ENCODE results near the gene CARMIL3.

CARMIL3 gene

DNA sequence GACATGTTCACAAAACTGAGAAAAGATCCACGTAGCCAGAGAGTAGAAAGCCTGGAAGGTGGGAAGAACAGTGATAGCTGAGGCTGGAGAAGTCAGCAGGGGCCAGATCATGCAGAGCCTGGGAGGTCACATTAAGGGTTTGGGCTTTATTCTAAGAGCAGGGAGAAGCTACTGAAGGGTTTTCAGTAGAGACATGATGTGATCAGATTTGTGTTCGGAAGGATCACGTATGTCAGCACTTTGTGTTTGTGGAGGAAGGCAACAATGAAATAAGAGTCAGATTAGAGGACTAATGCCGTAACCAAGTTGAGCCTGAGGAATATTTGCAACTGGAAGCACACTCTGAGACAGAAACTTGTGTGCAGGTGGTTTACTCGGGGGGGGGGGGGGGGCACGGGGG, 38.1 kb downstream of the CARMIL3 start:
- H3K27me3 ChIP-seq (ENCODE audit: insufficient read depth, low read depth), result no peaks in the 10 kb centered on the region
- peaks cover 4% of the 10 kb centered on the region; the same call in 1 of the 2 replicates for H3K79me2 ChIP-seq (ENCODE audit: insufficient read depth, low read depth)
- TF ChIP-seq, protein P1, sequence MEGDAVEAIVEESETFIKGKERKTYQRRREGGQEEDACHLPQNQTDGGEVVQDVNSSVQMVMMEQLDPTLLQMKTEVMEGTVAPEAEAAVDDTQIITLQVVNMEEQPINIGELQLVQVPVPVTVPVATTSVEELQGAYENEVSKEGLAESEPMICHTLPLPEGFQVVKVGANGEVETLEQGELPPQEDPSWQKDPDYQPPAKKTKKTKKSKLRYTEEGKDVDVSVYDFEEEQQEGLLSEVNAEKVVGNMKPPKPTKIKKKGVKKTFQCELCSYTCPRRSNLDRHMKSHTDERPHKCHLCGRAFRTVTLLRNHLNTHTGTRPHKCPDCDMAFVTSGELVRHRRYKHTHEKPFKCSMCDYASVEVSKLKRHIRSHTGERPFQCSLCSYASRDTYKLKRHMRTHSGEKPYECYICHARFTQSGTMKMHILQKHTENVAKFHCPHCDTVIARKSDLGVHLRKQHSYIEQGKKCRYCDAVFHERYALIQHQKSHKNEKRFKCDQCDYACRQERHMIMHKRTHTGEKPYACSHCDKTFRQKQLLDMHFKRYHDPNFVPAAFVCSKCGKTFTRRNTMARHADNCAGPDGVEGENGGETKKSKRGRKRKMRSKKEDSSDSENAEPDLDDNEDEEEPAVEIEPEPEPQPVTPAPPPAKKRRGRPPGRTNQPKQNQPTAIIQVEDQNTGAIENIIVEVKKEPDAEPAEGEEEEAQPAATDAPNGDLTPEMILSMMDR (conservative IDR thresholded peaks at IDR 0.05; ENCODE audit: low read depth, low read length), result no peak
- no peak overlapping the region for H2AFZ ChIP-seq (ENCODE audit: low read depth)
- no peak overlapping the region for H3K27ac ChIP-seq
- peaks cover 16% of the 10 kb centered on the region for H3K4me1 ChIP-seq (ENCODE audit: low read depth, poor library complexity, severe bottlenecking)
- no peak overlapping the region for H3K4me3 ChIP-seq (IDR thresholded peaks at IDR 0.05; ENCODE audit: insufficient read depth, low read depth, low read length)
- no peak overlapping the region for H3K4me2 ChIP-seq
- no peaks in the 10 kb centered on the region for H3K36me3 ChIP-seq (ENCODE audit: insufficient read depth)
- no peak overlapping the region for H3K9ac ChIP-seq
- H4K20me1 ChIP-seq (ENCODE audit: insufficient read depth), result no peaks in the 10 kb centered on the region

DNA sequence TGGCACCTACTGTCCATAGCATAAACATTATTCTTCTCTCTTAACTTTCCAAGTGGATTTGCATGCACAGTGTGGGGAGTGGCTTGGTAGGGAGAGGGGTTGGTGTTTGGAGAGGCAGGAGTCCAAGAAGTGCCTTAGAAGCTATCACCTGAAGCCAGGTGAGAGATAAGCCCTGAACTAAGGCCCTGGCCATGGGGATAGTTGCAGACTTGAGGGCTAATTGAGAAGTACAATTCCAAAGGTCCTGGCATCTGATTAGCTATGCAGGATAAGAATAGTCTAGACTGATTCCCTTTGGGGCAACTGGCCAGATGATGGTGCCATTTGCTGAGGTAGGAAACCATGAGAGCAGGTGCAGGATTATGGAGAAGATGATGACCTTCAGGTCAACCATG, 40.3 kb downstream of the CARMIL3 start:
- H3K36me3 ChIP-seq (ENCODE audit: insufficient read depth), result no peaks in the 10 kb centered on the region
- no peaks in the 10 kb centered on the region for H3K27me3 ChIP-seq (ENCODE audit: insufficient read depth, low read depth)
- no peak overlapping the region for H3K9ac ChIP-seq
- H3K4me1 ChIP-seq (ENCODE audit: low read depth, poor library complexity, severe bottlenecking), result peaks cover 19% of the 10 kb centered on the region
- no peaks in the 10 kb centered on the region for H4K20me1 ChIP-seq (ENCODE audit: insufficient read depth)
- TF ChIP-seq, protein P1 (conservative IDR thresholded peaks at IDR 0.05; ENCODE audit: low read depth, low read length), result no peak
- no peak overlapping the region for H2AFZ ChIP-seq (ENCODE audit: low read depth)
- H3K4me3 ChIP-seq (IDR thresholded peaks at IDR 0.05; ENCODE audit: insufficient read depth, low read depth, low read length), result no peak overlapping the region
- peaks cover 8% of the 10 kb centered on the region; the same call in 1 of the 2 replicates for H3K79me2 ChIP-seq (ENCODE audit: insufficient read depth, low read depth)
- no peak overlapping the region for H3K27ac ChIP-seq
- no peak overlapping the region for H3K4me2 ChIP-seq

DNA sequence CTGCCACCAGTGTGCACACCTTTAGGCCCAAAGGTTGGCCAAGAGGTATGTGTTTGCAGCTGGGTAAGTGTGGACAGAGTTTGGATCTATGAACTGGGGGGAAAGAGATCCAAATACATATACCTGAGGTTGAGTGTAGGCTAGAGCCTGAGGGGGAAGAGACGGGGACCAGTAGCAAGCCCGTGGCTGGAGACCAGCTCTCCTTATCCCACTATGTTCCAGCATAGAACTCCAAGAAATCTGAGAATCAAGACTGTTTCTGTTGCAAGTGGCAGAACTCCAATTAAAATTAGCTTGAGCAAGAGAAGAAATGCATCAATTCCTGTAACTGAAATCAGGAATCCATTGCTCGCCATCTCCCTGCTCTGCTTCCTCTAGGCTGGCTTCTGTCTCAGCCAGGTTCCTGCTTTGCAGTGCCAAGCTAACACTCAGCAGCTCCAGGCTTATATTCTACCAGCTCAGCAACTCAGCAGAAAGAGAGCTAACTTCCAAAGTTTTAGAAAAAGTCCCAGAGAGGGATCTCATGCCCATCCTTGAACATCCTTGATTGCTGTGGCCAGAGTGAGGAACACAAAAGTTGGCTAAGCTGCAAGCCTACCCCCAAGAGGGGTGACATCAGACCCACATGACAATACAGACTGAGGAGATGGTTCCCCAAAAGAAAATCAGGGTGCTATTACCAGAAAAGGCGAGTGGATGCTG, 40.8 kb downstream of the CARMIL3 start:
- Histone ChIP-seq H3K4me2 (no peak overlapping the region), H3K4me1 (ENCODE audit: low read depth, poor library complexity, severe bottlenecking) (peaks cover 19% of the 10 kb centered on the region), H3K36me3 (ENCODE audit: insufficient read depth) (no peaks in the 10 kb centered on the region), H3K27ac (no peak overlapping the region), H3K27me3 (ENCODE audit: insufficient read depth, low read depth) (no peaks in the 10 kb centered on the region), H4K20me1 (ENCODE audit: insufficient read depth) (no peaks in the 10 kb centered on the region), H2AFZ (ENCODE audit: low read depth) (no peak overlapping the region), H3K79me2 (ENCODE audit: insufficient read depth, low read depth) (peaks cover 8% of the 10 kb centered on the region; the same call in 1 of the 2 replicates), H3K9ac (no peak overlapping the region), H3K4me3 (IDR thresholded peaks at IDR 0.05; ENCODE audit: insufficient read depth, low read depth, low read length) (no peak overlapping the region)
- TF ChIP-seq, protein P1 (conservative IDR thresholded peaks at IDR 0.05; ENCODE audit: low read depth, low read length), result no peak

GRCh38 chr14:24093207-24093900, 41.5 kb downstream of the CARMIL3 start:
- Histone ChIP-seq H3K36me3 (ENCODE audit: insufficient read depth) (no peaks in the 10 kb centered on the region), H3K27ac (no peak overlapping the region), H3K9ac (peak overlapping the region; percentile 78; the same call in 1 of the 2 replicates), H3K4me2 (peak overlapping the region; percentile 25; the same call in 1 of the 2 replicates), H3K4me3 (IDR thresholded peaks at IDR 0.05; ENCODE audit: insufficient read depth, low read depth, low read length) (no peak overlapping the region), H3K27me3 (ENCODE audit: insufficient read depth, low read depth) (no peaks in the 10 kb centered on the region), H4K20me1 (ENCODE audit: insufficient read depth) (no peaks in the 10 kb centered on the region), H3K4me1 (ENCODE audit: low read depth, poor library complexity, severe bottlenecking) (peaks cover 19% of the 10 kb centered on the region), H2AFZ (ENCODE audit: low read depth) (peak overlapping the region; percentile 71; the same call in 1 of the 2 replicates), H3K79me2 (ENCODE audit: insufficient read depth, low read depth) (peaks cover 8% of the 10 kb centered on the region; the same call in 1 of the 2 replicates)
- TF ChIP-seq, protein P1 (conservative IDR thresholded peaks at IDR 0.05; ENCODE audit: low read depth, low read length), result no peak

All from KMS-11 (cell line).